Stimulated activated CD8-positive, alpha-beta memory T cell treated with anti-CD3 and anti-CD28 coated beads, Interleukin-15, amount 100 ng/mL, for 48 hours (primary cell): Measurements from ENCODE around the gene TTC39B.

Experiments used
- DNase-seq, 2 donors: peaks; one replicate each; pipeline ENCODE4 v3.0.0-alpha.2; 2020; ENCODE audit warnings: low read depth in 2 of 2

Gene TTC39B

GRCh38 chr9:15227491-15227890 lies 79.5 kb downstream of the TTC39B start:
- DNase-seq: no peak

GRCh38 chr9:15225564-15226126 lies 81.4 kb downstream of the TTC39B start:
- no peak for DNase-seq

- DNase-seq: no peak
Measured at GRCh38 chr9:15222313-15222712, 84.7 kb downstream of the TTC39B start.

- DNase-seq: no peak
Measured at GRCh38 chr9:15221746-15222145, 85.3 kb downstream of the TTC39B start.

GRCh38 chr9:15220658-15221318 lies 86.2 kb downstream of the TTC39B start:
- DNase-seq: no peak

GRCh38 chr9:15219546-15219945 lies 87.5 kb downstream of the TTC39B start:
- no peak for DNase-seq

- no peak for DNase-seq
Measured at GRCh38 chr9:15218994-15219393, 88.0 kb downstream of the TTC39B start.

- DNase-seq: no peak
Measured at GRCh38 chr9:15213249-15213648, 93.8 kb downstream of the TTC39B start.

GRCh38 chr9:15211815-15212495 lies 95.1 kb downstream of the TTC39B start:
- no peak for DNase-seq

GRCh38 chr9:15211160-15211814 lies 95.7 kb downstream of the TTC39B start:
- peak in 1 of 2 donors; percentile 38 for DNase-seq

- no peak for DNase-seq
Measured at GRCh38 chr9:15206903-15207696, 99.9 kb downstream of the TTC39B start.

GRCh38 chr9:15205632-15206420 lies 101.2 kb downstream of the TTC39B start:
- no peak for DNase-seq

- no peak for DNase-seq
Measured at GRCh38 chr9:15203581-15203980, 103.4 kb downstream of the TTC39B start.

GRCh38 chr9:15200111-15200510 lies 106.9 kb downstream of the TTC39B start:
- no peak for DNase-seq

- no peak for DNase-seq
Measured at GRCh38 chr9:15192856-15193255, 114.2 kb downstream of the TTC39B start.

GRCh38 chr9:15191378-15191777 lies 115.6 kb downstream of the TTC39B start:
- DNase-seq: no peak

GRCh38 chr9:15189481-15189880 lies 117.5 kb downstream of the TTC39B start:
- no peak for DNase-seq

- no peak for DNase-seq
Measured at GRCh38 chr9:15187589-15187988, 119.4 kb downstream of the TTC39B start.

- no peak for DNase-seq
Measured at GRCh38 chr9:15182730-15183129, 124.3 kb downstream of the TTC39B start.

GRCh38 chr9:15182101-15182551 lies 124.9 kb downstream of the TTC39B start:
- DNase-seq: no peak

- DNase-seq: no peak
Measured at GRCh38 chr9:15180124-15180523, 126.9 kb downstream of the TTC39B start.
